Measurements from ENCODE around the gene NWD2.

NWD2 gene

DNA sequence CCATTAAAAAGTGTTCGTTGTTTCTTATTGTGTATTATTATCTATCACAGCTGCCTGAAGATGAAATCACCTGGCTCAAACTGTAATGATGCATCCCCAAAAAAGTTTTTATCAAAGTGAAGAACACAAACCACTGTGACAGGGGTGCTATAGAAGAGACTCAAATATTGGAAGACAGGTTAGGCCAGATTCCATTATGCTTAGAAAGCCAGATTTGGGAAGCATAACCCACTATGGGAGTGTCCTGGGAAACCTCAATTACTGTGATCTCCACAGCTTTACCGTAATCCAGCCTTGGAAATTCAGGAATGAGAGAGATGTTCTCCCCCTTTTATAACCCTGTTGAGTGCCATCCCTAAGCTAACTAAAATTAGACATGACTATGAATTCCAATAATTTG is 114.2 kb downstream of the NWD2 start:
- no peaks in the 10 kb centered on the region for H3K4me1 Mint-ChIP-seq (ENCODE audit: low read depth)
- no peak for DNase-seq
- no peaks in the 10 kb centered on the region for H3K36me3 Mint-ChIP-seq (ENCODE audit: low read depth)
- H3K9me3 Mint-ChIP-seq = no peaks in the 10 kb centered on the region
- H3K27ac Mint-ChIP-seq = no peak overlapping the region
- H3K27me3 Mint-ChIP-seq = peaks cover 35% of the 10 kb centered on the region
- H3K4me3 Mint-ChIP-seq = no peak overlapping the region

DNA sequence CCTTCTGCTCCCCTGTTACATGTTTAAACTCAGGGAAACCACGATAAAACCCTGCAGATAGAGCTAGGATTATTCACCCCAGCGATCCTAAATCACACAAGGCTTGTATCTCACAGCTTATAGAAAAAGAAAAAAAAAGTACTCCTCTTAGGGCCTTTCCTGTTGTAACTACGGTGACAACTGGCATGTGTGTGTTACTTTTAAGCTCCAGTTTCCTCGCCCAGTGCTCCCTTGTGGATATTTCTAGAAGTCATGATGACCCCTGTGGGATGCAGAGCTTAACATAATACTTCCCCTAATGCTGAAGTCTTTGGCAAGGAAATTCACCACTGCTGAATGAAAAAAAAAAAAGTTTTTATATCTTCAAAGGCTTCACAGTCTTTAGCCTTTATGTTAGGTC is 114.7 kb downstream of the NWD2 start:
- no peak overlapping the region for H3K27ac Mint-ChIP-seq

DNA sequence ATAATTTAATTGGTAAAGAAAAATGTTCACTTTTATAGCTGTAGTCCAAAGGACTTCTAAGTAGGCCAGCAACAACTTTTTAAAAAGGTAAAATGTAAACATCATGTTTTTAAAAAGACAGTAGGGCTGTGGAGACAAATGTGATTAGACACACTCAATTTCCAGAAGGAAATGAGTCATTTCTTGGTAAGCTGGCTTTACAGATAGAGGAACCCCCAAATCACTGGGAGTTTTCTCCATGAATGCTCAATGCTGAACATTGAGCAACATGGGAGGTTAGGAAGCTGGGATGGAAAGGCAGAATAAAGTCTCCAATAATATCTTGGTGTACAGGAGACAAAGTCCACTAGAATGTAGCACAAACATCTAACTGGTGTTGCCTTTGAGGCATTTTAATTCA is 121.3 kb downstream of the NWD2 start:
- no peak for DNase-seq
- H3K27me3 Mint-ChIP-seq = peaks cover 16% of the 10 kb centered on the region
- H3K27ac Mint-ChIP-seq = no peak overlapping the region
- H3K9me3 Mint-ChIP-seq = no peaks in the 10 kb centered on the region
- no peak overlapping the region for H3K4me3 Mint-ChIP-seq
- H3K4me1 Mint-ChIP-seq (ENCODE audit: low read depth) = no peaks in the 10 kb centered on the region
- no peaks in the 10 kb centered on the region for H3K36me3 Mint-ChIP-seq (ENCODE audit: low read depth)

More for the DNA sequence above, 114.7 kb downstream of the NWD2 start:
- no peaks in the 10 kb centered on the region for H3K4me1 Mint-ChIP-seq (ENCODE audit: low read depth)
- H3K9me3 Mint-ChIP-seq = no peaks in the 10 kb centered on the region
- no peaks in the 10 kb centered on the region for H3K36me3 Mint-ChIP-seq (ENCODE audit: low read depth)
- no peak overlapping the region for H3K4me3 Mint-ChIP-seq
- H3K27me3 Mint-ChIP-seq = peaks cover 32% of the 10 kb centered on the region
- no peak for DNase-seq

DNA sequence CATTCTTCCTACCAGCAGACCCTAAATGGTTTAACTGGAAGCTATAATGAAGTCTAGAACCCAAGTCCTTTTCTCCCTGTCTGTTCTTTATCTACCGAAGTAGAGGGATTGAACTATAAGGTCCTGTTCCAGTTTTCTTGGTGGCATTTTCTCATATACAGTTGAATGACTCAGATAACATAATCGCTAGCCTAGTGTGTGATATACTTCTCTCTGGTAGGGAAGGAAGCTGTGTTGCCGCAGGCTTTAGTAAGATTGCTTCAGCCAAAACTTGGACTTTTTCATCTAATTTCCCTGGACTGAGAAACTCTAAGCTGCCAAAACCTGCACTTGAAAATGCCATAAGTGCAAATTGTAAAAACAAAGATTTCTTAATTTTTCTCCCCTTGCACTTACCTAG is 123.4 kb downstream of the NWD2 start:
- no peaks in the 10 kb centered on the region for H3K36me3 Mint-ChIP-seq (ENCODE audit: low read depth)
- no peak overlapping the region for H3K27ac Mint-ChIP-seq
- no peaks in the 10 kb centered on the region for H3K9me3 Mint-ChIP-seq
- no peak overlapping the region for H3K4me3 Mint-ChIP-seq
- peaks cover 13% of the 10 kb centered on the region for H3K27me3 Mint-ChIP-seq
- DNase-seq = no peak
- no peaks in the 10 kb centered on the region for H3K4me1 Mint-ChIP-seq (ENCODE audit: low read depth)

DNA sequence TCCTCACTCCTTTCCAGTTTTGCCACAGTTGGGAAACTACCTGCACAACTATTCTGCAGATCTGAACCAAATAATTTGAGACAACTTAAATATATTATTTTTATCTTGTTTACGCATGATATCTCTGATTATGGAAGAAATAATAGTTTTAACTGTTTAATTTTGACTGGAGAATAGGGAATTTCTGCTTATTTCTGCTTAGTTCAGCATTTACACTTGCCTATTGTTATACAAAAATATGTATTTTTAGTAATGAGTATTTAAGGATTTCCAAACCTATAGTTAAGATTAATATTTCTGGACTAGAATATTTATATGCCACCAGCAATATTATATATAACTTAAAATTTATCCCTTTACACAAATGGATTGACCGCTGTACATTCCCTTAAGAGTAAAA is 125.5 kb downstream of the NWD2 start:
- H3K4me3 Mint-ChIP-seq = no peak overlapping the region
- no peak overlapping the region for H3K27ac Mint-ChIP-seq
- no peak for DNase-seq
- peaks cover 15% of the 10 kb centered on the region for H3K27me3 Mint-ChIP-seq
- H3K9me3 Mint-ChIP-seq = no peaks in the 10 kb centered on the region
- H3K4me1 Mint-ChIP-seq (ENCODE audit: low read depth) = no peaks in the 10 kb centered on the region
- no peaks in the 10 kb centered on the region for H3K36me3 Mint-ChIP-seq (ENCODE audit: low read depth)

DNA sequence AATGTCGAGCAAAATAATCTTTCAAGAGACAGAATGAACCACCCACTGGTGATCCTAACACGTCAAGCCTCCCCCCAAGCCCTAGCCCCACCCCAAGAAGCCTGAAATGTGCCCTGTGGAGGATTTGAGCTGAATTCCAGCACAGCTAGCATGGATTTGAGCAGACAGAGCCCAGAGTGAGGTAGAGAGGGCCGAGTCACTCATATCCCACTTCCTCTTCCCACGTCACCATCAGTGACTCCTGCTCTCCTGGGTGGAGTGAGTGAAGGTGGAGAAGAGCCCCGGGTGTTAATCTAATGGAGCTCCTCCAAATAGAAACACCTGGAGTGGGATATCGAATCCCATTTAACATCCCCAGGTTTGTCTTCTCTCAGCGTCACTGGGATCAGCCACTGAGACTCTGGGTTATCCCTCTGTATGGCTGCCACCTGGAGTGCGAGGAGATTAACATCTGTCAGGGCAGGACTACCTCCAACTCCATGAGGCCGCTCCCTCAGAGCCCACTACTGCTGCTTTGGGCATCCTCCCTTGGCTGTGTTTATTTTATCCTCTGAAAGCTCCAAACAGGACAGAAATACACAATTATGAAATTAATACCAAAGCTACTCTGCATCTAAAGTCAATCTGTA is 136.6 kb downstream of the NWD2 start:
- no peak overlapping the region for H3K4me3 Mint-ChIP-seq
- no peak for DNase-seq
- peaks cover 25% of the 10 kb centered on the region for H3K27me3 Mint-ChIP-seq
- no peaks in the 10 kb centered on the region for H3K9me3 Mint-ChIP-seq
- H3K27ac Mint-ChIP-seq = no peak overlapping the region
- H3K36me3 Mint-ChIP-seq (ENCODE audit: low read depth) = no peaks in the 10 kb centered on the region
- no peaks in the 10 kb centered on the region for H3K4me1 Mint-ChIP-seq (ENCODE audit: low read depth)

DNA sequence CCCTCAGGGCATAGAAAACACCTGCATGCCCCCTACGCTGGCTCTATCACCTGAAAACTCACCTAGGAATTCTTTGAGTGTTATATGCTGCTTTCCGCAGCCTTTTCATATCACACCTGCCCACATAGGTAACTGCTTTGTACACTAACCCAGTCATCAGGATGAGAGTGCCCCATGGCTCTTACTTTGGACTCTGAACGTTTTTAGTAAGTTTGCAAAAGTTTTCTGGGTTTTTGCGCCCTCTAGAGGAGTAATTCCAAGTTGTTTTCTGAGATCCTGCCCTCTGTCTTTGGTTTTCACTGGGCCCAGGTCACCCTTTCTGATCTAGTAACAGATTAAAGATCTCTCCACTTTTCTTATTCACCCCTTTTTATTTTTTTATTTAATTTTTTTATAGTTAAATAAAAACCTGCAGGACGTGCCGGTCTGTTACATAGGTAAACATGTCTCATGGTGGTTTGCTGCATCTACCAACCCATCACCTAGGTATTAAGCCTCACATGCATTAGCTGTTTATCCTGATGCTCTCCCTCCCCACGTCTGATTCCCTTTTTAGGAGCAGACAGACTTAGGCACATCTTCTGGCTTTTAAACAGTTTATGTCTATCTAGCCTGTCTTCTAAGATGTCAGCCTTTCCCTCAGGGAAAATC is 139.2 kb downstream of the NWD2 start:
- Mint-ChIP-seq H3K27me3 (peaks cover 15% of the 10 kb centered on the region), H3K27ac (no peak overlapping the region), H3K4me1 (ENCODE audit: low read depth) (no peaks in the 10 kb centered on the region), H3K4me3 (no peak overlapping the region), H3K9me3 (no peaks in the 10 kb centered on the region), H3K36me3 (ENCODE audit: low read depth) (no peaks in the 10 kb centered on the region)
- no peak for DNase-seq

DNA sequence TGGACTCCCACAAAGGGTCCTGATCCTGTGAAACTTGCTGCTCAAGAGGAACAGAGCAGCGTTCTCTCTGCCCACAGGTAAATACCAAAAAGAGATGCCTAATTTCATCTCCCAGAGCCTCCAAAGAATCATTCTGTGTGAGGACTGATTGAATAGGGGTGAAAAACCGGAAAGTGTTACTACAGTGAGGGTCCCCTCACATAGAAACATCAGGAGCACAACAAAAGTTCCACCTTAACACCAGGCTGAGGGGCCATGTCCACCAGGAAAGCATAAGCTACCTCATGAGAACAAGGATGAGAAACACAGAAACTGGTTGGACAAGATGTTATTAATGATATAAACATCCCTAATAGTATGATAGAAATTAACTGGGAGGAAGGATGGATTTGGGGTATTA is 140.9 kb downstream of the NWD2 start:
- no peak overlapping the region for H3K27ac Mint-ChIP-seq
- H3K4me1 Mint-ChIP-seq (ENCODE audit: low read depth) = no peaks in the 10 kb centered on the region
- no peak overlapping the region for H3K4me3 Mint-ChIP-seq
- no peaks in the 10 kb centered on the region for H3K9me3 Mint-ChIP-seq
- H3K27me3 Mint-ChIP-seq = peaks cover 15% of the 10 kb centered on the region
- no peak for DNase-seq
- H3K36me3 Mint-ChIP-seq (ENCODE audit: low read depth) = no peaks in the 10 kb centered on the region

DNA sequence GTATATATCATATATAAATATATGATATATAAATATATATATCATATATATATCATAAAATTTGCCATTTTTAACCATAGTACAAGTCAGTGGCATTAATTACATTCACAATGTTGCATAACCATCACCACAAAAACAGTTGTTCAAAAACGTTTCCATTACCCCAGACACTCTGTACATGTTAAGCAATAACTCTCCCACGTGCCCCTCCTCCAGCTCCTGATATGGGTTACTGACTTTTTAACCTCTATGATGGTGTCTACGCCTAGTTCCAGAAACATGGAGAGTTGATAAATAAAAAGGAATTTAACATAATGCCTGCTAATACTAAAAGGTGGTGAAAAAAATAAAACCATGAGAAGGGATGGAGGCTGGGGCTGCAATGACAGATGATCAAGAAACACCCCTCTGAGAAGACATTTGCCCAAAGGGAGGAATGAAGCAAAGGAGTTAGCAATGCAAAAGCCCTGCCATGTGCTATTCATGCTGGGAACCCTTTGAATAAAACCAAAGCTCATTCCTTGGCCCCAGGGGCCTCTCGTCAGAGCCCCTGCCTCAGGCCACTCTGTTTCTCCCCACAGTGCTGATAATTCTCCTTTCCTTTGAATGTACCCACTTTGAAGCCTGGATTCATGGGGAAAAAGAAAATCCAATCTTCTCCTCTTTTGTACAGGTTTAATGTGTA is 144.3 kb downstream of the NWD2 start:
- H3K27ac Mint-ChIP-seq = no peak overlapping the region
- DNase-seq = no peak
- H3K36me3 Mint-ChIP-seq (ENCODE audit: low read depth) = no peaks in the 10 kb centered on the region
- no peaks in the 10 kb centered on the region for H3K4me1 Mint-ChIP-seq (ENCODE audit: low read depth)
- H3K27me3 Mint-ChIP-seq = peaks cover 10% of the 10 kb centered on the region
- H3K4me3 Mint-ChIP-seq = no peak overlapping the region
- no peaks in the 10 kb centered on the region for H3K9me3 Mint-ChIP-seq

DNA sequence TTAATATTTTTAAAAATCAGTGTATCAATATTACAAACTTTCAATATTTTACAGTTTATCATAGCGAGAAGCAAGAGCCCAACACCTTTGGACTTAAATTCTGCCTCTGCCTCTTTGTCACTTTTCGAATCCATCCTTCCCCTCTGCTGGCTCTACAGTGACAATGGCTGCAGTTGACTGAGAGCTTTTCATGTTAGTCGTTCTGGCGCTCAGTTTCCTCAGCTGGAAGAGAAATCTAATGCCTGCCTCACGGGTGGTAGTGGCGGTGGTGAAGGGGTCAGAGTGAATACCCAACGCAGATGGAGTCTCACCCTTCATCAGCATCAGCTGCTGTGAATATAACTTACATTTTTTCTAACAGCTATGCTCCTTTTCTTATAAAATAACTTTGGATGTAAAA is 144.8 kb downstream of the NWD2 start:
- H3K9me3 Mint-ChIP-seq = no peaks in the 10 kb centered on the region
- H3K4me1 Mint-ChIP-seq (ENCODE audit: low read depth) = no peaks in the 10 kb centered on the region
- no peak overlapping the region for H3K27ac Mint-ChIP-seq
- DNase-seq = no peak
- no peaks in the 10 kb centered on the region for H3K36me3 Mint-ChIP-seq (ENCODE audit: low read depth)
- no peak overlapping the region for H3K4me3 Mint-ChIP-seq
- H3K27me3 Mint-ChIP-seq = peaks cover 10% of the 10 kb centered on the region

DNA sequence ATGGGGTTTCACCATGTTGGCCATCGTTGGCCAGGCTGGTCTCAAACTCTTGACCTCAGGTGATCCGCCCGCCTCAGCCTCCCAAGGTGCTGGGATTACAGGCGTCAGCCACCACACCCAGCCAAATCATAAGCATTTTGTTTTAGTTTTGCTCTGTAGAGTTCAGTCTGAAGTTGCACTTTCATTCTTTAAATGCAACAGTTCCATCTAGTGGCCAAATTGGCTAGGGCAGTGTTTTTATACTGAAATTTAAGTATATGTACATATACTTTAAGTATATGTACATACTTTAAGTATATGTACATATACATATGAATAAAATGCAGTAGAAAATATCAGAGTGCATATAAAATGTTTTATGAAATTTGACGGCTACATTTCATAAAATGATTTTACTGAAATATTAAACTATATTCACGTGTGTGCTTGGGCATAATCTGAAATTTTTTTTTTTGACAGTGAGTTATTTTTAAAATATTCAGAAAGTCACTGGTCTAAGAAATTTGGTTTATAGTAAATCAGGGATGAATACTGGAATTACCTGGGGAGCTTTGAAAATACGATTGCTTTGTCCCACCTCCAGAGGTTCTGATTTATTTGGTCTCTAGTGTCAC is 145.5 kb downstream of the NWD2 start:
- no peak for DNase-seq
- no peak overlapping the region for H3K27ac Mint-ChIP-seq
- H3K27me3 Mint-ChIP-seq = peaks cover 12% of the 10 kb centered on the region
- H3K4me1 Mint-ChIP-seq (ENCODE audit: low read depth) = no peaks in the 10 kb centered on the region
- no peak overlapping the region for H3K4me3 Mint-ChIP-seq
- no peaks in the 10 kb centered on the region for H3K9me3 Mint-ChIP-seq
- no peaks in the 10 kb centered on the region for H3K36me3 Mint-ChIP-seq (ENCODE audit: low read depth)

DNA sequence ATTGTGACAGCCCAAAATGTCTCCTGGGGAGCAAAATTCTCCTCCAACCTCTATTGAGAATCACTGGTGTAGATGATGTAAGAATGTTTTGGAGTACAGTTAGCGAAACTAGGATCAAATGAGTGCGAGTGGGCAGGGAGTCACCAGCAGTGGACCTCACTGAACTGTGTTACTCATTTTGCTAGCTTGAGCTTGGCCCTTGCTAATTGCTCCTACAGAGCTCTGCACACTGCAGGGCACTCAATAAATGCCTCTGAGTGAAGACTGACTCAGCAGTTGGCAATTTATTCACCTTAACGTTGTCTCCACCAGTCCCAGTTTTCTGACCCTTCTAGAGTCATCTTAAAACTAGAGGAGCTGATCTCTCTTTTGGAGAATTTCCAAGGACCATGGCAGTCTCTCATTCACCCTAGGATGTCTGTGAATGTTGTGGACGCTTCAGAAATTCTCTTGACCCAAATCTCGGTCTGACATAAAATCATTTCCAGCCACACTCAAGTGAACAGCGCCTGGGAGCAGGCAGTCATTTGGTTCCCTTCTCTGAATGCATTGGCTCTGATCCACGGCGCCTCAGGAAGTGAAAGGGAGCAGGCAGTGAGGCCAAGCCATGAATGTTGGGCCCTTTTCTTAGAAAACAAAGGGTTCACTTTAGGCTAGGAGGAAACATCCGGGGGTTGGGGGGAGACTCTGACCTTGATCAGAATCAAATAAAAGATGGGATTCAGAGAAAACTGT is 148.1 kb downstream of the NWD2 start:
- H3K27ac Mint-ChIP-seq = no peak overlapping the region
- no peak overlapping the region for H3K4me3 Mint-ChIP-seq
- H3K36me3 Mint-ChIP-seq (ENCODE audit: low read depth) = no peaks in the 10 kb centered on the region
- no peak for DNase-seq
- H3K27me3 Mint-ChIP-seq = peaks cover 23% of the 10 kb centered on the region
- no peaks in the 10 kb centered on the region for H3K4me1 Mint-ChIP-seq (ENCODE audit: low read depth)
- H3K9me3 Mint-ChIP-seq = no peaks in the 10 kb centered on the region

DNA sequence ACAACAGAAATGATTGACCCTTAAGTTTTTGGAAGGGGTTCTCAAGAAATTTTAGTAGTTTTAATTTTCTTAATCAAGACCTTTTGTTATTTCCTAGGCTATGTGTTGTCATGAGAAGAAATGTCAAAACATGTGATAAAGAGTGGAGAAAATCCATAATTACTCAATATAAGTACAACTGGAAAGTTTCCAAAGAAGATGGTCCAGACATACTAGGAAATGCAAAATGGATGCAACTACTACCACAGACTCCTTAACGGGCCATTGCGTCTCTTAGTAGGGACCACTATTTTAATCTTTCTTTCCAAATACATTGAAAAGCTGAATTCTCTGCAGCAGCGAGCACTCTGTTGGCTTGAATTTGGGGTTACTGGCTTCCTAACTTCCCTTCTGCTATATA is 148.8 kb downstream of the NWD2 start:
- Mint-ChIP-seq H3K36me3 (ENCODE audit: low read depth) (no peaks in the 10 kb centered on the region), H3K27ac (no peak overlapping the region), H3K9me3 (no peaks in the 10 kb centered on the region), H3K4me3 (no peak overlapping the region), H3K4me1 (ENCODE audit: low read depth) (no peaks in the 10 kb centered on the region), H3K27me3 (peaks cover 23% of the 10 kb centered on the region)
- no peak for DNase-seq

DNA sequence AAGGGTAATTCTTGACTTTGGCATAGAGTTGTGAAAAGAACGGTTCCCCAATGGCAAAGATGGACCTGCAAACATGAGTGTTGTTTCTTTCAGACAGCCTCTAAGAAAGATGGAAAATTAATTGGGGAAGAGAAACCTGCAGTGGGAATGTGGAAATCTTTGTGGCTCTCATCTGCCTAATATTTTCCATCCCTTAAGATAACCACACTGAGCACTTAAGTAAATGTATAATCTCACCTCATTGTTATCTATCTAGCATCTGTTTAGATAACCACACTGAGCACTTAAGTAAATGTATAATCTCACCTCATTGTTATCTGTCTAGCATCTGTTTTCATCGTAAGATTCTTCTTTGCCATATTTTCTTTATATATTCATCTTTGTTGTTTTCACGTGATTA is 149.3 kb downstream of the NWD2 start:
- no peak overlapping the region for H3K4me3 Mint-ChIP-seq
- DNase-seq = no peak
- no peaks in the 10 kb centered on the region for H3K36me3 Mint-ChIP-seq (ENCODE audit: low read depth)
- no peaks in the 10 kb centered on the region for H3K4me1 Mint-ChIP-seq (ENCODE audit: low read depth)
- no peaks in the 10 kb centered on the region for H3K9me3 Mint-ChIP-seq
- H3K27me3 Mint-ChIP-seq = peaks cover 23% of the 10 kb centered on the region
- H3K27ac Mint-ChIP-seq = no peak overlapping the region

All from activated T-cell treated with anti-CD3 and anti-CD28 coated beads, Interleukin-2, amount 50 U/mL, for 24 hours (primary cell).